HepG2 (cell line): ENCODE results near the gene CDH22. TPM values are rescaled to one million over a fixed set of nuclear protein-coding genes. Genes with fewer than 3 reads are reported as not detected.
A peak's percentile ranks its signal among the peaks of the same experiment; 100 is the strongest.

ENCODE experiments used
- ATAC-seq: fragments of 200-7000 bp; cut with Tn5 transposase; 3 replicates; pipeline ENCODE4 v1.9.1; 2020; ENCODE audit warnings: mild to moderate bottlenecking, moderate library complexity
- BruUV-seq: library from RNA; stranded (reverse); fragments of 400-500 nt; replicated peaks from 2 replicates; lab custom pipeline; 2021; lab: Mats Ljungman, UMichigan
- CTCF ChIA-PET: fragments of 300-600 bp; formaldehyde crosslinking; extraction: SDS; loops from one replicate; lab custom pipeline; 2021; ENCODE audit warnings: low total read pairs, inconsistent platforms, low intra/inter-chr PET ratio; lab: Yijun Ruan, JAX
- POLR2A ChIA-PET: fragments of 350-600 bp; sonication (Branson Sonifier 250); formaldehyde crosslinking; loops from one replicate; lab custom pipeline; 2020; ENCODE audit warnings: antibody characterized with exemption, inconsistent platforms; lab: Yijun Ruan, JAX
- DNase-seq: peaks from one replicate; pipeline ENCODE4 v3.0.0-alpha.2; 2015; ENCODE audit warnings: low spot score
- FAIRE-seq: peaks from 3 replicates; lab custom pipeline; 2011; peaks lifted over from hg19 to GRCh38; lab: Jason Lieb, UNC
- H2AFZ ChIP-seq: one replicate; pipeline ENCODE4 v1.6.1; 2011; ENCODE audit warnings: low read length, inconsistent platforms
- H3K27ac ChIP-seq: fragments of 300-600 bp; 3 replicates; pipeline ENCODE4 v1.8.0; 2011; ENCODE audit warnings: mixed run types, mild to moderate bottlenecking, mixed read lengths, low read length, inconsistent platforms; ENCODE audit not compliant: insufficient read depth; ENCODE audit errors: extremely low read length
- H3K27me3 ChIP-seq, 2 experiments: fragments of 200-600 bp in 1 of 2; 2 replicates in 1 of 2; 3 replicates in 1 of 2; pipeline versions ENCODE4 v1.6.0 to v1.8.0; 2011; ENCODE audit warnings: low read length in 2 of 2, mild to moderate bottlenecking in 2 of 2, moderate library complexity in 2 of 2, inconsistent platforms in 1 of 2; ENCODE audit not compliant: insufficient read depth in 2 of 2, control insufficient read depth in 1 of 2
- H3K36me3 ChIP-seq, 2 experiments: fragments of 200-600 bp in 1 of 2; replicated peaks in 1 of 2; 2 replicates in 1 of 2; 3 replicates in 1 of 2; pipeline versions ENCODE4 v1.5.1 to v1.8.0; 2011; ENCODE audit warnings: low read length in 2 of 2, inconsistent platforms in 1 of 2; ENCODE audit not compliant: insufficient read depth in 2 of 2, control insufficient read depth in 1 of 2
- H3K4me1 ChIP-seq: 2 replicates; pipeline ENCODE4 v1.5.1; 2012; ENCODE audit warnings: low read length, inconsistent platforms; ENCODE audit not compliant: insufficient read depth
- H3K4me2 ChIP-seq: 2 replicates; pipeline ENCODE4 v1.6.0; 2011; ENCODE audit warnings: low read depth, low read length, inconsistent platforms
- H3K4me3 ChIP-seq, 3 experiments: fragments of 200-600 bp in 1 of 3; sonication (generic), shearing (Covaris generic) in 1 of 3; replicated peaks in 1 of 3; 2 replicates each; pipeline ENCODE4 v1.5.1; 2011 to 2016; ENCODE audit warnings: low read length in 3 of 3, inconsistent platforms in 2 of 3, low read depth in 2 of 3, mild to moderate bottlenecking in 2 of 3, control low read depth in 1 of 3, mixed read lengths in 1 of 3; ENCODE audit not compliant: insufficient read depth in 1 of 3
- H3K79me2 ChIP-seq: one replicate; pipeline ENCODE4 v1.6.1; 2011; ENCODE audit warnings: low read length, inconsistent platforms; ENCODE audit not compliant: insufficient read depth
- H3K9ac ChIP-seq: 2 replicates; pipeline ENCODE4 v1.6.0; 2011; ENCODE audit warnings: mild to moderate bottlenecking, low read depth, low read length, inconsistent platforms; ENCODE audit not compliant: insufficient read depth
- H3K9me3 ChIP-seq: 2 replicates; pipeline ENCODE4 v1.5.1; 2012; ENCODE audit warnings: mild to moderate bottlenecking, low read length
- H4K20me1 ChIP-seq: 2 replicates; pipeline ENCODE4 v1.6.0; 2011; ENCODE audit warnings: inconsistent platforms, mild to moderate bottlenecking, low read length, moderate library complexity; ENCODE audit not compliant: insufficient read depth
- FOSL2 ChIP-seq: sonication (generic); formaldehyde crosslinking; IDR thresholded peaks from 2 replicates; pipeline ENCODE4 v1.4.0; 2020; ENCODE audit warnings: missing genetic modification reagents
- MIXL1 ChIP-seq: IDR thresholded peaks from 2 replicates; pipeline ENCODE4 v1.6.1; 2016
- TEAD3 ChIP-seq: optimal IDR thresholded peaks from 2 replicates; pipeline ENCODE3; 2016; ENCODE audit warnings: borderline replicate concordance
- ZNF225 ChIP-seq: sonication (generic); formaldehyde crosslinking; IDR thresholded peaks from 2 replicates; pipeline ENCODE4 v1.4.0; 2020; ENCODE audit warnings: mild to moderate bottlenecking, missing genetic modification reagents
- ZNF275 ChIP-seq: sonication (generic); formaldehyde crosslinking; IDR thresholded peaks from 2 replicates; pipeline ENCODE4 v1.8.0; 2022; ENCODE audit warnings: missing genetic modification reagents, mild to moderate bottlenecking, inconsistent platforms, borderline replicate concordance
- ZNF350 ChIP-seq: sonication (generic); formaldehyde crosslinking; IDR thresholded peaks from 2 replicates; pipeline ENCODE4 v1.4.0; 2020; ENCODE audit warnings: mild to moderate bottlenecking, low read depth, missing genetic modification reagents, borderline replicate concordance
- ZNF776 ChIP-seq: sonication (generic); formaldehyde crosslinking; IDR thresholded peaks from 2 replicates; pipeline ENCODE4 v1.4.0; 2020; ENCODE audit warnings: mild to moderate bottlenecking, missing genetic modification reagents
- WGBS: methylation state at CpG from one replicate; pipeline ENCODE4 v1.1.6; 2017; ENCODE audit warnings: low lambda C conversion rate; 5-methylcytosine and 5-hydroxymethylcytosine counted together
- in situ Hi-C: cut with HindIII; loops from 2 replicates; pipeline ENCODE4 v1.10.0; 2017; ENCODE audit warnings: low pct_unique_long_range_greater_than_20kb; ENCODE audit not compliant: extremely low pct_ligation_motif_present
- intact Hi-C: fragments of 100-400 bp; cut with micrococcal nuclease; formaldehyde crosslinking; loops from one replicate; pipeline ENCODE4 v1.10.0; 2022; ENCODE audit not compliant: unreplicated experiment
- polyA plus RNA-seq, 8 experiments: library from polyadenylated mRNA; depleted of rRNA in 3 of 8; stranded (reverse) in 7 of 8; unstranded in 1 of 8; fragments of >200 nt; fragmentation: Illumina TruSeq in 4 of 8; extraction: Trizol in 4 of 8; gene quantifications; 2 replicates each; pipeline versions ENCODE4 v1.2.1 to v1.2.3, GENCODE V29; 2011 to 2016; ENCODE audit warnings: low read depth in 4 of 8, missing spikeins in 1 of 8, mixed read lengths in 1 of 8; ENCODE audit not compliant: insufficient read depth in 1 of 8
- total RNA-seq, 5 experiments: library from RNA; depleted of rRNA; stranded (reverse); fragments of >200 nt; fragmentation: Illumina TruSeq; extraction: Trizol; gene quantifications; 2 replicates each; pipeline ENCODE4 v1.2.3, GENCODE V29; 2016; ENCODE audit warnings: low read depth in 1 of 5

Gene CDH22
- total and polyA plus RNA-seq, 2 of the 13 experiments (the other 11 are each of a cell fraction or from before 2014, with no cell fraction given): not detected

- no peak for FAIRE-seq
- H3K79me2 ChIP-seq: no peaks in the 10 kb centered on the region
- POLR2A ChIA-PET: no interaction called here
- ATAC-seq: peak; percentile 69
- H3K4me2 ChIP-seq: no peak overlapping the region
- intact Hi-C loops: no loop called here
- H3K9me3 ChIP-seq: no peaks in the 10 kb centered on the region
- 4% methylated on average over 17 of the region's 17 CpGs for WGBS
- no peaks in the 10 kb centered on the region for H4K20me1 ChIP-seq
- peaks cover 1 to 44% of the 10 kb centered on the region in 2 experiments; a peak in 4 of 5 replicates for H3K27me3 ChIP-seq
- H3K9ac ChIP-seq: no peak overlapping the region
- in situ Hi-C loops: no loop called here
- BruUV-seq: no TSS peak
- no peaks in the 10 kb centered on the region for H3K36me3 ChIP-seq
- CTCF ChIA-PET: no interaction called here
- peak; percentile 89 for TF ChIP-seq FOSL2 (CRISPR knock-in tag)
- TF ChIP-seq ZNF225 (CRISPR knock-in tag): 0 out of 2 replicates have a peak, but pooled peaks have one; percentile 28
- no peak for TF ChIP-seq MIXL1
- peak; percentile 52 for TF ChIP-seq TEAD3
- TF ChIP-seq ZNF776 (CRISPR knock-in tag): 0 out of 2 replicates have a peak, but pooled peaks have one; percentile 10
- 0 out of 2 replicates have a peak, but pooled peaks have one; percentile 16 for TF ChIP-seq ZNF350
- TF ChIP-seq ZNF275 (CRISPR knock-in tag): no peak
- H3K4me1 ChIP-seq: no peaks in the 10 kb centered on the region
- peak; percentile 55 for DNase-seq
- no peak overlapping the region for H3K27ac ChIP-seq
- no peak overlapping the region for H3K4me3 ChIP-seq
- no peak overlapping the region for H2AFZ ChIP-seq
These were observed 92.2 kb downstream of the CDH22 start for GRCh38 chr20:46215913-46216707.
